HCT116 (cell line): ENCODE measurements around the gene ANAPC7. TPM values are rescaled to one million over a fixed set of nuclear protein-coding genes. Genes with fewer than 3 reads are reported as not detected.

Source experiments
- ATAC-seq: fragments of 200-7000 bp; cut with Tn5 transposase; 2 replicates; pipeline ENCODE4 v1.9.1; 2020; ENCODE audit warnings: mild to moderate bottlenecking, moderate library complexity
- BruUV-seq: library from RNA; stranded (reverse); fragments of 400-500 nt; replicated peaks from 2 replicates; lab custom pipeline; 2021; lab: Mats Ljungman, UMichigan
- CTCF ChIA-PET: fragments of 300-600 bp; sonication (Branson Sonifier 250); formaldehyde crosslinking; loops from one replicate; lab custom pipeline; 2021; ENCODE audit warnings: antibody characterized with exemption; lab: Charles Lee
- POLR2A ChIA-PET: fragments of 300-600, 350-600 bp; sonication (Branson Sonifier 250); formaldehyde crosslinking; loops from one replicate; lab custom pipeline; 2021; ENCODE audit warnings: antibody characterized with exemption; lab: Charles Lee
- RAD21 ChIA-PET, 2 experiments: fragments of 300-600 bp; sonication (Branson Sonifier 250); formaldehyde crosslinking; loops; one replicate each; lab custom pipeline; 2023; ENCODE audit warnings: low total read pairs in 2 of 2; ENCODE audit not compliant: uncharacterized antibody in 2 of 2, unreplicated experiment in 2 of 2, low non-redundant PET in 1 of 2; lab: Charles Lee
- DNase-seq: peaks from one replicate; pipeline ENCODE4 v3.0.0-alpha.2; 2010; ENCODE audit warnings: low read depth, low spot score
- H2AFZ ChIP-seq: fragments of 200-600 bp; shearing (Covaris generic), sonication (generic); 2 replicates; pipeline ENCODE4 v1.6.1; 2017; ENCODE audit warnings: low read depth, mixed run types, mixed read lengths, antibody characterized with exemption, low read length; ENCODE audit not compliant: poor library complexity, severe bottlenecking
- H3K27ac ChIP-seq: 2 replicates; pipeline ENCODE4 v1.5.1; 2012; ENCODE audit warnings: low read depth, low read length
- H3K27me3 ChIP-seq: fragments of 200-600 bp; sonication (generic); 2 replicates; pipeline ENCODE4 v1.6.1; 2016; ENCODE audit warnings: mixed run types, low read length, mixed read lengths; ENCODE audit not compliant: insufficient read depth
- H3K36me3 ChIP-seq, 2 experiments: fragments of 200-500 bp in 1 of 2; fragments of 200-600 bp in 1 of 2; sonication (Bioruptor generic) in 1 of 2; sonication (generic) in 1 of 2; 2 replicates each; pipeline versions ENCODE4 v1.5.1 to v1.6.1; 2014 to 2016; ENCODE audit warnings: low read length in 2 of 2, inconsistent platforms in 1 of 2, mixed read lengths in 1 of 2, mixed run types in 1 of 2; ENCODE audit not compliant: insufficient read depth in 2 of 2, control insufficient read depth in 1 of 2
- H3K4me1 ChIP-seq, 2 experiments: fragments of 200-600 bp in 1 of 2; sonication (generic) in 1 of 2; 2 replicates each; pipeline versions ENCODE4 v1.5.1 to v1.6.1; 2012 to 2017; ENCODE audit warnings: low read length in 2 of 2, inconsistent platforms in 1 of 2, mild to moderate bottlenecking in 1 of 2, mixed read lengths in 1 of 2, mixed run types in 1 of 2, moderate library complexity in 1 of 2; ENCODE audit not compliant: insufficient read depth in 2 of 2, control insufficient read depth in 1 of 2
- H3K4me2 ChIP-seq: fragments of 200-600 bp; sonication (generic); 2 replicates; pipeline ENCODE4 v1.6.1; 2017; ENCODE audit warnings: mixed run types, low read length, mixed read lengths
- H3K4me3 ChIP-seq, 2 experiments: fragments of 200-600 bp in 1 of 2; sonication (generic) in 1 of 2; replicated peaks in 1 of 2; 2 replicates each; pipeline ENCODE4 v1.5.1; 2011 to 2016; ENCODE audit warnings: low read length in 2 of 2, control low read depth in 1 of 2, low read depth in 1 of 2, mild to moderate bottlenecking in 1 of 2, mixed read lengths in 1 of 2, mixed run types in 1 of 2
- H3K79me2 ChIP-seq: fragments of 200-600 bp; sonication (generic); 2 replicates; pipeline ENCODE4 v1.6.1; 2017; ENCODE audit warnings: mild to moderate bottlenecking, mixed run types, low read length, moderate library complexity, mixed read lengths; ENCODE audit not compliant: insufficient read depth
- H3K9ac ChIP-seq: fragments of 200-600 bp; sonication (generic); 2 replicates; pipeline ENCODE4 v1.6.1; 2016; ENCODE audit warnings: low read length, mixed read lengths
- H3K9me2 ChIP-seq: fragments of 200-600 bp; sonication (generic), shearing (Covaris generic); 2 replicates; pipeline ENCODE4 v1.6.1; 2017; ENCODE audit warnings: mixed run types, mild to moderate bottlenecking, moderate library complexity; ENCODE audit not compliant: insufficient read depth
- H3K9me3 ChIP-seq, 2 experiments: fragments of 200-500 bp in 1 of 2; fragments of 200-600 bp in 1 of 2; sonication (Bioruptor generic) in 1 of 2; sonication (generic) in 1 of 2; 2 replicates each; pipeline ENCODE4 v1.6.1; 2014 to 2017; ENCODE audit warnings: low read length in 2 of 2, mixed read lengths in 2 of 2, inconsistent platforms in 1 of 2, low read depth in 1 of 2, mild to moderate bottlenecking in 1 of 2, mixed run types in 1 of 2, moderate library complexity in 1 of 2; ENCODE audit not compliant: control insufficient read depth in 1 of 2, insufficient read depth in 1 of 2
- H4K20me1 ChIP-seq: fragments of 200-600 bp; sonication (generic), shearing (Covaris generic); 2 replicates; pipeline ENCODE4 v1.6.1; 2017; ENCODE audit warnings: mixed run types, mild to moderate bottlenecking, moderate library complexity; ENCODE audit not compliant: insufficient read depth
- EGR1 ChIP-seq: IDR thresholded peaks from 2 replicates; pipeline ENCODE4 v1.6.1; 2012; ENCODE audit warnings: low read depth
- ELF1 ChIP-seq: IDR thresholded peaks from 2 replicates; pipeline ENCODE4 v1.6.1; 2012; ENCODE audit warnings: low read depth, borderline replicate concordance
- EZH2 ChIP-seq: fragments of 200-600 bp; sonication (generic); IDR thresholded peaks from 2 replicates; pipeline ENCODE4 v1.6.1; 2017; ENCODE audit warnings: antibody characterized with exemption, mixed run types
- EZH2phosphoT487 ChIP-seq: fragments of 200-600 bp; IDR thresholded peaks from 2 replicates; pipeline ENCODE4 v1.6.1; 2018; ENCODE audit warnings: antibody characterized with exemption, borderline replicate concordance
- FOSL1 ChIP-seq: IDR thresholded peaks from 2 replicates; pipeline ENCODE4 v1.6.1; 2012; ENCODE audit warnings: low read depth
- POLR2A ChIP-seq: IDR thresholded peaks from 2 replicates; pipeline ENCODE4 v1.7.0; 2011; ENCODE audit warnings: borderline replicate concordance; ENCODE audit not compliant: insufficient read depth, insufficient read length; ENCODE audit errors: extremely low read depth
- POLR2AphosphoS5 ChIP-seq: IDR thresholded peaks from 2 replicates; pipeline ENCODE4 v1.6.1; 2011; ENCODE audit warnings: mild to moderate bottlenecking, low read depth, low read length, moderate library complexity
- RAD21 ChIP-seq: IDR thresholded peaks from 2 replicates; pipeline ENCODE4 v1.6.1; 2012; ENCODE audit warnings: low read depth, mild to moderate bottlenecking
- SIN3A ChIP-seq: IDR thresholded peaks from 2 replicates; pipeline ENCODE4 v1.6.1; 2012; ENCODE audit warnings: low read depth
- SP1 ChIP-seq: IDR thresholded peaks from 2 replicates; pipeline ENCODE4 v1.6.1; 2012; ENCODE audit warnings: low read depth
- SRF ChIP-seq: IDR thresholded peaks from 2 replicates; pipeline ENCODE4 v1.6.1; 2012; ENCODE audit warnings: low read depth
- TCF7L2 ChIP-seq: IDR thresholded peaks from 2 replicates; pipeline ENCODE4 v1.7.0; 2011; ENCODE audit warnings: borderline replicate concordance, inconsistent platforms; ENCODE audit not compliant: insufficient read depth, insufficient read length; ENCODE audit errors: extremely low read depth
- YY1 ChIP-seq: IDR thresholded peaks from 2 replicates; pipeline ENCODE4 v1.6.1; 2011; ENCODE audit warnings: low read length, low read depth, moderate library complexity, mild to moderate bottlenecking; ENCODE audit not compliant: insufficient replicate concordance; ENCODE audit errors: extremely low read depth
- ZNF274 ChIP-seq: fragments of 200-500 bp; sonication (Bioruptor generic); IDR thresholded peaks from 2 replicates; pipeline ENCODE4 v1.6.1; 2014; ENCODE audit warnings: mild to moderate bottlenecking, low read depth, low read length, inconsistent platforms
- intact Hi-C: fragments of 100-400 bp; cut with micrococcal nuclease; formaldehyde crosslinking; loops from 2 replicates; pipeline ENCODE4 v1.10.0; 2022
- total RNA-seq: library from RNA; stranded (reverse); gene quantifications from one replicate; pipeline ENCODE4 v1.2.1, GENCODE V29; 2021; ENCODE audit not compliant: unreplicated experiment
- TF ChIP-seq, protein P1 (sequence below), 3 experiments: fragments of 200-600 bp in 1 of 3; sonication (generic) in 1 of 3; IDR thresholded peaks in 2 of 3; conservative IDR thresholded peaks in 1 of 3; 2 replicates each; pipeline ENCODE4 v1.5.1; 2012 to 2017; ENCODE audit warnings: low read depth in 2 of 3, low read length in 2 of 3, antibody characterized with exemption in 1 of 3, borderline replicate concordance in 1 of 3, control low read depth in 1 of 3, mild to moderate bottlenecking in 1 of 3, mixed read lengths in 1 of 3, mixed run types in 1 of 3, moderate library complexity in 1 of 3; ENCODE audit not compliant: insufficient read depth in 1 of 3
- TF ChIP-seq, protein P2 (sequence below): IDR thresholded peaks from 2 replicates; pipeline ENCODE4 v1.6.1; 2012
- TF ChIP-seq, protein P3 (sequence below): IDR thresholded peaks from 2 replicates; pipeline ENCODE4 v1.6.1; 2011; ENCODE audit warnings: mild to moderate bottlenecking, low read length, moderate library complexity; ENCODE audit not compliant: insufficient replicate concordance; ENCODE audit errors: extremely low read depth

Gene ANAPC7
- total RNA-seq, 1 experiment from 2014 or later: 55.9 TPM

DNA sequence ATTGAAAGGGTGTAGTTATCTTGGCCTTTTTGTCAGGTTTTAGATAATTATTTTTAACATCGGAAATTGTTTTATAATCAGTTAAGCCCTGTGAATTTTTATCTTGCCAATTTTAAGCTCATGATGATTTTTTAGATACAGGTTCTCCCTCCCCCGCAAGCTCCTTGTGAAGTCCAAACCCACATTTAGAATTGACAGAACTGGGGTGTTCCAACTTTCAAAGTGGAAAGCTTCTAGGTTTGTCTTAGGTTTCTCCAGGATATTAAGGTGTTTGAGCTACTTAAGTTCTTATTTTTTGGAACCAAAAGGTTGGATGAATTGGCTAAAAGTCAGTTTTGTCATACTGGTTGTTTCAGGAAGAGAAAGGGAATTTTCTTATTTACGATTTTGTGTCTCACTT is 73.4 kb downstream of the ANAPC7 start:
- H3K79me2 ChIP-seq: peaks cover 96% of the 10 kb centered on the region
- H4K20me1 ChIP-seq: peaks cover 16% of the 10 kb centered on the region; the same call in 1 of the 2 replicates
- peaks cover 40 to 74% of the 10 kb centered on the region in 2 experiments for H3K36me3 ChIP-seq
- POLR2A ChIA-PET: no interaction called here
- no peaks in the 10 kb centered on the region for H3K27me3 ChIP-seq
- H2AFZ ChIP-seq: no peak overlapping the region
- ATAC-seq: no peak
- no peak overlapping the region for H3K27ac ChIP-seq
- H3K9me3 ChIP-seq: no peaks in the 10 kb centered on the region
- no TSS peak for BruUV-seq
- CTCF ChIA-PET: interaction anchor here (0.8 kb wide), 1 partner anchor 101 kb away, joined by 4 read pairs; no protein-coding TSS in a partner anchor
- RAD21 ChIA-PET: no interaction called here
- H3K9ac ChIP-seq: no peak overlapping the region
- DNase-seq: no peak
- no peaks in the 10 kb centered on the region for H3K4me1 ChIP-seq
- no peak overlapping the region for H3K4me3 ChIP-seq
- intact Hi-C loops: no loop called here
- TF ChIP-seq FOSL1 (no peak), RAD21 (no peak), SP1 (no peak), POLR2A (no peak)
- H3K4me2 ChIP-seq: no peak overlapping the region
- no peaks in the 10 kb centered on the region for H3K9me2 ChIP-seq

DNA sequence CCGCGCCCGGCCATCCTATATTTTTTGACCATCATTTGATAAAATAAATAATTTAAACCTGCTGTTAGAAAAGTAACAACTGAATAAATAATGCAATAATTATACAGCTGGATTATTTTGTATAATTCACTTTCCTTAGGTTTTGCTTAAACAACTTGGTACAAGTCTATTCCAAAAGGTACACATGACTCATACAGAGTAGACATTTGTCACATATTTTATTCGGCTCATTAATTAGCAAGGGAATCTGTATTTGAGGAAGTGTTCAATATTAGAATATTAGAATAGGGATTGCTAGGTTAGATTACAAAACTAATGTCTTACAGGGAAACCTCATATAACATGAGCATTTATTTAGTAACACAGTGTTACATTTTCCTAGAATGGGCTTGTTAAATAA is 73.8 kb downstream of the ANAPC7 start:
- Histone ChIP-seq H3K4me2 (no peak overlapping the region), H2AFZ (no peak overlapping the region), H3K4me1 (no peaks in the 10 kb centered on the region), H3K36me3 (peaks cover 37 to 70% of the 10 kb centered on the region in 2 experiments), H3K9me3 (no peaks in the 10 kb centered on the region), H3K9me2 (no peaks in the 10 kb centered on the region), H3K79me2 (peaks cover 95% of the 10 kb centered on the region), H3K27me3 (no peaks in the 10 kb centered on the region), H3K4me3 (no peak overlapping the region), H3K27ac (no peak overlapping the region), H4K20me1 (peaks cover 16% of the 10 kb centered on the region; the same call in 1 of the 2 replicates), H3K9ac (no peak overlapping the region)
- DNase-seq (no peak), ATAC-seq (no peak)
- no peak for TF ChIP-seq EZH2
- TF ChIP-seq EZH2phosphoT487: no peak
- no peak for TF ChIP-seq YY1
- no peak for TF ChIP-seq FOSL1
- no peak for TF ChIP-seq POLR2AphosphoS5
- TF ChIP-seq, protein P1, sequence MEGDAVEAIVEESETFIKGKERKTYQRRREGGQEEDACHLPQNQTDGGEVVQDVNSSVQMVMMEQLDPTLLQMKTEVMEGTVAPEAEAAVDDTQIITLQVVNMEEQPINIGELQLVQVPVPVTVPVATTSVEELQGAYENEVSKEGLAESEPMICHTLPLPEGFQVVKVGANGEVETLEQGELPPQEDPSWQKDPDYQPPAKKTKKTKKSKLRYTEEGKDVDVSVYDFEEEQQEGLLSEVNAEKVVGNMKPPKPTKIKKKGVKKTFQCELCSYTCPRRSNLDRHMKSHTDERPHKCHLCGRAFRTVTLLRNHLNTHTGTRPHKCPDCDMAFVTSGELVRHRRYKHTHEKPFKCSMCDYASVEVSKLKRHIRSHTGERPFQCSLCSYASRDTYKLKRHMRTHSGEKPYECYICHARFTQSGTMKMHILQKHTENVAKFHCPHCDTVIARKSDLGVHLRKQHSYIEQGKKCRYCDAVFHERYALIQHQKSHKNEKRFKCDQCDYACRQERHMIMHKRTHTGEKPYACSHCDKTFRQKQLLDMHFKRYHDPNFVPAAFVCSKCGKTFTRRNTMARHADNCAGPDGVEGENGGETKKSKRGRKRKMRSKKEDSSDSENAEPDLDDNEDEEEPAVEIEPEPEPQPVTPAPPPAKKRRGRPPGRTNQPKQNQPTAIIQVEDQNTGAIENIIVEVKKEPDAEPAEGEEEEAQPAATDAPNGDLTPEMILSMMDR (IDR thresholded peaks at IDR 0.05 in 2 of 3, conservative IDR thresholded peaks at IDR 0.05 in 1 of 3; ENCODE audit: borderline replicate concordance in 1 of 3, insufficient read depth in 1 of 3, low read depth in 2 of 3, low read length in 2 of 3): no peak
- TF ChIP-seq SRF: no peak
- TF ChIP-seq, protein P2, sequence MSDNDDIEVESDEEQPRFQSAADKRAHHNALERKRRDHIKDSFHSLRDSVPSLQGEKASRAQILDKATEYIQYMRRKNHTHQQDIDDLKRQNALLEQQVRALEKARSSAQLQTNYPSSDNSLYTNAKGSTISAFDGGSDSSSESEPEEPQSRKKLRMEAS: no peak
- no peak for TF ChIP-seq POLR2A
- TF ChIP-seq, protein P3, sequence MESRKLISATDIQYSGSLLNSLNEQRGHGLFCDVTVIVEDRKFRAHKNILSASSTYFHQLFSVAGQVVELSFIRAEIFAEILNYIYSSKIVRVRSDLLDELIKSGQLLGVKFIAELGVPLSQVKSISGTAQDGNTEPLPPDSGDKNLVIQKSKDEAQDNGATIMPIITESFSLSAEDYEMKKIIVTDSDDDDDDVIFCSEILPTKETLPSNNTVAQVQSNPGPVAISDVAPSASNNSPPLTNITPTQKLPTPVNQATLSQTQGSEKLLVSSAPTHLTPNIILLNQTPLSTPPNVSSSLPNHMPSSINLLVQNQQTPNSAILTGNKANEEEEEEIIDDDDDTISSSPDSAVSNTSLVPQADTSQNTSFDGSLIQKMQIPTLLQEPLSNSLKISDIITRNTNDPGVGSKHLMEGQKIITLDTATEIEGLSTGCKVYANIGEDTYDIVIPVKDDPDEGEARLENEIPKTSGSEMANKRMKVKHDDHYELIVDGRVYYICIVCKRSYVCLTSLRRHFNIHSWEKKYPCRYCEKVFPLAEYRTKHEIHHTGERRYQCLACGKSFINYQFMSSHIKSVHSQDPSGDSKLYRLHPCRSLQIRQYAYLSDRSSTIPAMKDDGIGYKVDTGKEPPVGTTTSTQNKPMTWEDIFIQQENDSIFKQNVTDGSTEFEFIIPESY: no peak
- TF ChIP-seq ZNF274: no peak
- no peak for TF ChIP-seq EGR1
- TF ChIP-seq ELF1: no peak
- no peak for TF ChIP-seq TCF7L2
- TF ChIP-seq SIN3A: no peak
- ChIA-PET CTCF (interaction anchor here (0.8 kb wide), 1 partner anchor 102 kb away, joined by 4 read pairs; no protein-coding TSS in a partner anchor), POLR2A (no interaction called here), RAD21 (no interaction called here)
- no TSS peak for BruUV-seq
- intact Hi-C loops: no loop called here
